Measurements from ENCODE around the gene BROX. TPM values are rescaled to one million over a fixed set of nuclear protein-coding genes. Genes with fewer than 3 reads are reported as not detected.

Gene BROX
- total RNA-seq, 1 donor from 2014 or later = 44.2 TPM

GRCh38 chr1:222784371-222784770, 72.0 kb downstream of the BROX start:
- Histone ChIP-seq H3K4me1 (peaks cover 20% of the 10 kb centered on the region), H3K27ac (no peak overlapping the region), H3K9me3 (no peaks in the 10 kb centered on the region), H3K4me3 (no peak overlapping the region), H3K27me3 (no peaks in the 10 kb centered on the region), H3K36me3 (no peaks in the 10 kb centered on the region)
- ATAC-seq (no peak), DNase-seq (no peak)
- no peak for TF ChIP-seq CTCF (IDR thresholded peaks at IDR 0.05)
- intact Hi-C loops (cut with DNase I) = no loop called here

Other genes with a start within 250 kb of the BROX start
- gene HHIPL2, start 164.5 kb upstream of the BROX start, total RNA-seq = not detected
- 7.1 TPM for gene TAF1A, start 122.6 kb upstream of the BROX start, total RNA-seq
- gene MIA3, start 94.5 kb upstream of the BROX start, total RNA-seq = 69.1 TPM
- 91.3 TPM for gene AIDA, start 73 bp upstream of the BROX start, total RNA-seq
- 0.20 TPM for gene FAM177B, start 24.6 kb downstream of the BROX start, total RNA-seq
- 22.9 TPM for gene DISP1, start 102.5 kb downstream of the BROX start, total RNA-seq